ENCODE results near the gene ARHGAP23. TPM values are rescaled to one million over a fixed set of nuclear protein-coding genes. Genes with fewer than 3 reads are reported as not detected.
"Not testable (repeated sequence)": the region's sequence is repeated elsewhere in the genome, so short reads cannot be mapped to it uniquely, and the experiment has no call there.

ARHGAP23 gene
- total and polyA plus RNA-seq, 10 of the 15 experiments (the other 5 are each of a cell fraction or from before 2014, with no cell fraction given): 0.23 to 5.8 (median 2.1) TPM

DNA sequence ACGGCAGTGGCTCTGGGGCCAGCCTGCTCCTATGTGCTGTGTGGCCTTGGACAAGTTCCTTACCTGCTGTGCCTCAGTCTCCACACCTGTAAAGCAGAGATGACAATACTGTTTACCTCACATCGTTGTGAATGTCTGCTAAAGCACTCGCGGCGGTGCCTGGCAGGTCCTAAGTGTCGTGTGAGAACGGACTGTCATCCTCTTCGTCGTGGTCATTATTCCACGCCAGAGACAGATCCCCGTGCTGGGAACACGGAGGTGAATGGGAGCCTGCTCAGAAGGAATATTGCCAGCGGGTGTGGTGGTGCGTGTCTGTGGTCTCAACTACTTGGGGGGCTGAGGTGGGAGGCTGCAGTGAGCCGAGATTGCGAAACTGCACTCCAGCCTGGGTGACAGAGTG, 65.9 kb downstream of the ARHGAP23 start:
- H3K27ac ChIP-seq (ENCODE audit: control insufficient read depth, insufficient read depth); ATAC-seq; BruUV-seq (replicated peaks); intact Hi-C loops (cut with micrococcal nuclease; ENCODE audit: unreplicated experiment); H3K9ac ChIP-seq (ENCODE audit: control insufficient read depth, insufficient read depth, low read length); H3K79me2 ChIP-seq (ENCODE audit: control insufficient read depth, insufficient read depth, low read length); POLR2A ChIA-PET; H2AFZ ChIP-seq (ENCODE audit: control insufficient read depth, low read depth, low read length); H3K36me3 ChIP-seq (ENCODE audit: control insufficient read depth in 2 of 2, insufficient read depth in 2 of 2, low read length in 1 of 2); DNase-seq (ENCODE audit: low read depth, low spot score); FAIRE-seq; H3K4me3 ChIP-seq; H3K27me3 ChIP-seq (replicated peaks in 1 of 2; ENCODE audit: control insufficient read depth in 2 of 2, insufficient read depth in 2 of 2, low read length in 1 of 2); SMC1A ChIA-PET (ENCODE audit: uncharacterized antibody, unreplicated experiment); H3K4me2 ChIP-seq (ENCODE audit: control insufficient read depth, insufficient read depth); H3K9me3 ChIP-seq (replicated peaks; ENCODE audit: control insufficient read depth, insufficient read depth, low read length); H4K20me1 ChIP-seq (ENCODE audit: control insufficient read depth, insufficient read depth); H3K4me1 ChIP-seq (ENCODE audit: control insufficient read depth, insufficient read depth, low read length): not testable (repeated sequence)
- WGBS (ENCODE audit: insufficient coverage, insufficient replicate concordance, low lambda C conversion rate, missing lambda C conversion rate): 67% methylated on average over 16 of the region's 16 CpGs
- RAD21 ChIA-PET (ENCODE audit: unreplicated experiment): interaction anchor here (1.4 kb wide), 1 partner anchor 169 kb away, joined by 5 read pairs; no protein-coding TSS in a partner anchor
- CTCF ChIA-PET: interaction anchor here (0.6 to 1.3 kb wide), 2 partner anchors 172 to 173 kb away, joined by 4 to 5 read pairs; no protein-coding TSS in a partner anchor
- in situ Hi-C loops (cut with MboI): loop anchor here (5.0 kb wide), 3 partner anchors 52 to 168 kb away; no protein-coding TSS in a partner anchor

DNA sequence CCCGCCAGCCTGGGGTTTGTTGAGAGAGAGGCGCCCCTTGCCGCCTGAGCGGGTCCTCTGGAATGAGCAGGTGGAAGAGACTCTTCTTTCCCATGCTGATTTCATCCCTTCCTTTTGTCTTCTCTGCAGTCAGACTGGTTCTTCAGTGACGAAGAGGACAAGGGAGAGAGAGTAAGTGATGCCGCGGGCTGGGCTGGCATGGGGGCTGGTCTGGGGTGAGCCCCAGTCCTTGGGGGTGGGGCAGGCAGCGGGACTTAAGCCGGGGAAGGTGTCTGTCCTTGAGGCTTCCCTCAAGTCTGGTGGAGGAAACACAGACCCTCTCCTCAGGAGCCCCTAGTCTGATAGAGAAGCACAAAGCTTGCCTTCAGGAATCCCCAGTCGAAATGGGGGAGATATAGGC, 69.4 kb downstream of the ARHGAP23 start:
- H3K79me2 ChIP-seq (ENCODE audit: control insufficient read depth, insufficient read depth, low read length); ATAC-seq; RAD21 ChIA-PET (ENCODE audit: unreplicated experiment); H3K27me3 ChIP-seq (replicated peaks in 1 of 2; ENCODE audit: control insufficient read depth in 2 of 2, insufficient read depth in 2 of 2, low read length in 1 of 2); SMC1A ChIA-PET (ENCODE audit: uncharacterized antibody, unreplicated experiment); FAIRE-seq; H4K20me1 ChIP-seq (ENCODE audit: control insufficient read depth, insufficient read depth); CTCF ChIA-PET; H3K36me3 ChIP-seq (ENCODE audit: control insufficient read depth in 2 of 2, insufficient read depth in 2 of 2, low read length in 1 of 2); POLR2A ChIA-PET; H2AFZ ChIP-seq (ENCODE audit: control insufficient read depth, low read depth, low read length); intact Hi-C loops (cut with micrococcal nuclease; ENCODE audit: unreplicated experiment); H3K4me2 ChIP-seq (ENCODE audit: control insufficient read depth, insufficient read depth); H3K27ac ChIP-seq (ENCODE audit: control insufficient read depth, insufficient read depth); H3K4me1 ChIP-seq (ENCODE audit: control insufficient read depth, insufficient read depth, low read length); H3K9ac ChIP-seq (ENCODE audit: control insufficient read depth, insufficient read depth, low read length); DNase-seq (ENCODE audit: low read depth, low spot score); H3K9me3 ChIP-seq (replicated peaks; ENCODE audit: control insufficient read depth, insufficient read depth, low read length); in situ Hi-C loops (cut with MboI); BruUV-seq (replicated peaks); H3K4me3 ChIP-seq: not testable (repeated sequence)
- WGBS (ENCODE audit: insufficient coverage, insufficient replicate concordance, low lambda C conversion rate, missing lambda C conversion rate): 94% methylated on average over 10 of the region's 10 CpGs
